ENCODE data around the gene NEK5. TPM values are rescaled to one million over a fixed set of nuclear protein-coding genes. Genes with fewer than 3 reads are reported as not detected.

NEK5 gene
- total and polyA plus RNA-seq, 8 donors = 0.05 to 4.0 (median 0.52) TPM; not detected in 4

GRCh38 chr13:51998723-51999509 lies 130.0 kb downstream of the NEK5 start:
- Histone ChIP-seq H3K9me3 (no peaks in the 10 kb centered on the region), H3K27ac (peak overlapping the region; percentile 45 to 78 (median 53)), H3K4me3 (peak overlapping the region in 1 of 4 donors; percentile 19), H3K4me1 (peaks cover 41 to 69% (median 51%) of the 10 kb centered on the region in 4 donors), H3K36me3 (no peaks in the 10 kb centered on the region), H3K27me3 (no peaks in the 10 kb centered on the region)
- no peak for TF ChIP-seq CTCF (IDR thresholded peaks at IDR 0.05)
- no peak for TF ChIP-seq EP300 (IDR thresholded peaks at IDR 0.05)
- no peak for TF ChIP-seq POLR2A (IDR thresholded peaks at IDR 0.05)
- TF ChIP-seq POLR2AphosphoS5 (IDR thresholded peaks at IDR 0.05) = no peak
- DNase-seq = peak in 1 of 2 donors; percentile 40
- intact Hi-C loops (cut with DNase I; ENCODE audit: low total_unique reads) = no loop called here
- WGBS, 5 donors = 25 to 41% (median 32%) methylated on average over 6 of the region's 6 CpGs

- H3K4me3 ChIP-seq = no peak overlapping the region
- H3K27me3 ChIP-seq = no peaks in the 10 kb centered on the region
- H3K27ac ChIP-seq = no peak overlapping the region
- H3K4me1 ChIP-seq = peaks cover 41 to 69% (median 51%) of the 10 kb centered on the region in 4 donors
- no peak for TF ChIP-seq CTCF (IDR thresholded peaks at IDR 0.05)
- peak in 1 of 3 donors; percentile 50 for TF ChIP-seq POLR2AphosphoS5 (IDR thresholded peaks at IDR 0.05)
- intact Hi-C loops (cut with DNase I; ENCODE audit: low total_unique reads) = no loop called here
- DNase-seq = peak; percentile 44 to 62
- H3K36me3 ChIP-seq = no peaks in the 10 kb centered on the region
- no peaks in the 10 kb centered on the region for H3K9me3 ChIP-seq
- 60 to 69% (median 63%) methylated on average over 8 of the region's 8 CpGs for WGBS, 5 donors
Observed at GRCh38 chr13:51997641-51998330, 131.1 kb downstream of the NEK5 start.

GRCh38 chr13:51997186-51997585 lies 131.7 kb downstream of the NEK5 start:
- 91 to 98% (median 94%) methylated on average over 2 of the region's 2 CpGs for WGBS, 5 donors

More at GRCh38 chr13:51997186-51997585, 131.7 kb downstream of the NEK5 start:
- H3K27me3 ChIP-seq = no peaks in the 10 kb centered on the region
- H3K36me3 ChIP-seq = no peaks in the 10 kb centered on the region
- TF ChIP-seq POLR2A (IDR thresholded peaks at IDR 0.05) (no peak), EP300 (IDR thresholded peaks at IDR 0.05) (no peak), CTCF (IDR thresholded peaks at IDR 0.05) (no peak), POLR2AphosphoS5 (IDR thresholded peaks at IDR 0.05) (no peak)
- DNase-seq = no peak
- no peak overlapping the region for H3K4me3 ChIP-seq
- intact Hi-C loops (cut with DNase I; ENCODE audit: low total_unique reads) = no loop called here
- H3K9me3 ChIP-seq = no peaks in the 10 kb centered on the region
- peaks cover 41 to 69% (median 51%) of the 10 kb centered on the region in 4 donors for H3K4me1 ChIP-seq
- H3K27ac ChIP-seq = no peak overlapping the region

All from stomach (tissue), 9 donors.